Measurements from ENCODE around the gene STK39.

Gene STK39

GRCh38 chr2:167944825-167945659 is 302.4 kb downstream of the STK39 start:
- DNase-seq, result no peak

- no peak for DNase-seq
These were observed 303.5 kb downstream of the STK39 start for GRCh38 chr2:167943897-167944296.

- no peak for DNase-seq
These were observed 304.0 kb downstream of the STK39 start for GRCh38 chr2:167943368-167943767.

- no peak for DNase-seq
These were observed 304.9 kb downstream of the STK39 start for GRCh38 chr2:167942366-167943081.

- no peak for DNase-seq
These were observed 305.8 kb downstream of the STK39 start for GRCh38 chr2:167941604-167942003.

GRCh38 chr2:167940734-167941507 is 306.5 kb downstream of the STK39 start:
- no peak for DNase-seq

GRCh38 chr2:167940346-167940725 is 307.1 kb downstream of the STK39 start:
- DNase-seq, result no peak

GRCh38 chr2:167939514-167940345 is 307.7 kb downstream of the STK39 start:
- DNase-seq, result no peak

- no peak for DNase-seq
These were observed 310.0 kb downstream of the STK39 start for GRCh38 chr2:167937403-167937802.

GRCh38 chr2:167935803-167936110 is 311.6 kb downstream of the STK39 start:
- DNase-seq, result no peak

GRCh38 chr2:167933097-167933814 is 314.1 kb downstream of the STK39 start:
- DNase-seq, result no peak

- DNase-seq, result no peak
These were observed 315.2 kb downstream of the STK39 start for GRCh38 chr2:167932123-167932693.

GRCh38 chr2:167929484-167929883 is 317.9 kb downstream of the STK39 start:
- no peak for DNase-seq

GRCh38 chr2:167928434-167928833 is 319.0 kb downstream of the STK39 start:
- no peak for DNase-seq

- DNase-seq, result no peak
These were observed 321.6 kb downstream of the STK39 start for GRCh38 chr2:167925758-167926157.

GRCh38 chr2:167924556-167924955 is 322.8 kb downstream of the STK39 start:
- DNase-seq, result no peak

GRCh38 chr2:167916756-167917155 is 330.6 kb downstream of the STK39 start:
- no peak for DNase-seq

GRCh38 chr2:167914969-167915368 is 332.4 kb downstream of the STK39 start:
- no peak for DNase-seq

- no peak for DNase-seq
These were observed 338.6 kb downstream of the STK39 start for GRCh38 chr2:167908786-167909185.

GRCh38 chr2:167905668-167906067 is 341.7 kb downstream of the STK39 start:
- no peak for DNase-seq

All from NCI-H446 treated with DMSO at 0.1 percent for 48 hours (cell line).